Lower leg skin (tissue), 3 donors: ENCODE data around the gene GPN3.
"Not testable (repeated sequence)": the region's sequence is repeated elsewhere in the genome, so short reads cannot be mapped to it uniquely, and the experiment has no call there.

Source experiments
- POLR2A ChIP-seq, 2 donors: fragments of 450-650 bp; IDR thresholded peaks; one replicate each; pipeline ENCODE4 v1.6.1; 2016 to 2017; ENCODE audit warnings: antibody characterized with exemption in 2 of 2, mild to moderate bottlenecking in 1 of 2, moderate library complexity in 1 of 2
- TF ChIP-seq, protein P1 (sequence below), 3 donors: fragments of 450-650 bp; IDR thresholded peaks; one replicate each; pipeline ENCODE4 v1.5.1; 2016; ENCODE audit warnings: antibody characterized with exemption in 3 of 3, mild to moderate bottlenecking in 3 of 3, moderate library complexity in 2 of 3

DNA sequence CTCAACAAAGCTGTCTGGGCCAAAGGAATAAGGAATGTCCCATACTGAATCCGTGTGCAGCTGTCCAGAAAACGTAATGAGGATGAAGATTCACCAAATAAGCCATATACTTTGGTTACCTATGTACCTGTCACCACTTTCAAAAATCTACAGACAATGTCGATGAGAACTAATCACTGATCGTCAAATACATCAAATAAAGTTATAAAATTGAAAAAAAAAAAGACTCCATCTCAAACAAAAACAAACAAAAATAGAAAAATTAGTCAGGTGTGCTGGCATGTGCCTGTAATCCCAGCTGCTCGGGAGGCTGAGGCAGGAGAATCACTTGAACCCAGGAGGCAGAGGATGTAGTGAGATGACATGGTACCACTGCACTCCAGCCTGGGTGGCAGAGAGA, 6.9 kb downstream of the GPN3 start:
- TF ChIP-seq, protein P1, sequence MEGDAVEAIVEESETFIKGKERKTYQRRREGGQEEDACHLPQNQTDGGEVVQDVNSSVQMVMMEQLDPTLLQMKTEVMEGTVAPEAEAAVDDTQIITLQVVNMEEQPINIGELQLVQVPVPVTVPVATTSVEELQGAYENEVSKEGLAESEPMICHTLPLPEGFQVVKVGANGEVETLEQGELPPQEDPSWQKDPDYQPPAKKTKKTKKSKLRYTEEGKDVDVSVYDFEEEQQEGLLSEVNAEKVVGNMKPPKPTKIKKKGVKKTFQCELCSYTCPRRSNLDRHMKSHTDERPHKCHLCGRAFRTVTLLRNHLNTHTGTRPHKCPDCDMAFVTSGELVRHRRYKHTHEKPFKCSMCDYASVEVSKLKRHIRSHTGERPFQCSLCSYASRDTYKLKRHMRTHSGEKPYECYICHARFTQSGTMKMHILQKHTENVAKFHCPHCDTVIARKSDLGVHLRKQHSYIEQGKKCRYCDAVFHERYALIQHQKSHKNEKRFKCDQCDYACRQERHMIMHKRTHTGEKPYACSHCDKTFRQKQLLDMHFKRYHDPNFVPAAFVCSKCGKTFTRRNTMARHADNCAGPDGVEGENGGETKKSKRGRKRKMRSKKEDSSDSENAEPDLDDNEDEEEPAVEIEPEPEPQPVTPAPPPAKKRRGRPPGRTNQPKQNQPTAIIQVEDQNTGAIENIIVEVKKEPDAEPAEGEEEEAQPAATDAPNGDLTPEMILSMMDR (IDR thresholded peaks at IDR 0.05) = not testable (repeated sequence)
- not testable (repeated sequence) for TF ChIP-seq POLR2A (IDR thresholded peaks at IDR 0.05)
